Measurements from ENCODE around the gene RAI14. TPM values are rescaled to one million over a fixed set of nuclear protein-coding genes. Genes with fewer than 3 reads are reported as not detected.

RAI14 gene
- total RNA-seq, 2 experiments from 2014 or later: 1.1 to 2.3 TPM

DNA sequence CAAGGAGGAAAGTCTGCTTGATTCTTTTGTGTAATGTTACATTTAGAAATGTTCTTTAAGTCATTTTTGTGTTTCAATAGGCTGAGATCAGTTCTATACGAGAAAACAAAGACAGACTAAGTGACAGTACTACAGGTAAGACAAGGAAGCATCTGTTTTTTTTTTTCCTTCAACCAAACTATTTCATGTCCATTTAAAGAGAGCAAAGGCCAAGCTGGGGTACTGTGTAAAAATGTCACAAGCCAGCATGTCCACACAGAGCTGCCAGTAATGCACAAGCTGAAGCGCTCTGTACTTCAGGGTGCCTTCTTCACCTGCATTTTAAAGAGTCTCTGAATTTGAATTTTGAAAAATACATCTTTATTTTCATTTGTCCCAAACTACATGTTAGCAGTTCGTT is 162.6 kb downstream of the RAI14 start:
- ChIA-PET POLR2A (no interaction called here), CTCF (interaction anchor here (1.2 to 1.3 kb wide), 2 partner anchors 11 to 80 kb away, joined by 3 to 4 read pairs; no protein-coding TSS in a partner anchor)
- DNase-seq: no peak
- H3K9me3 Mint-ChIP-seq: no peaks in the 10 kb centered on the region
- TF ChIP-seq, protein P1, sequence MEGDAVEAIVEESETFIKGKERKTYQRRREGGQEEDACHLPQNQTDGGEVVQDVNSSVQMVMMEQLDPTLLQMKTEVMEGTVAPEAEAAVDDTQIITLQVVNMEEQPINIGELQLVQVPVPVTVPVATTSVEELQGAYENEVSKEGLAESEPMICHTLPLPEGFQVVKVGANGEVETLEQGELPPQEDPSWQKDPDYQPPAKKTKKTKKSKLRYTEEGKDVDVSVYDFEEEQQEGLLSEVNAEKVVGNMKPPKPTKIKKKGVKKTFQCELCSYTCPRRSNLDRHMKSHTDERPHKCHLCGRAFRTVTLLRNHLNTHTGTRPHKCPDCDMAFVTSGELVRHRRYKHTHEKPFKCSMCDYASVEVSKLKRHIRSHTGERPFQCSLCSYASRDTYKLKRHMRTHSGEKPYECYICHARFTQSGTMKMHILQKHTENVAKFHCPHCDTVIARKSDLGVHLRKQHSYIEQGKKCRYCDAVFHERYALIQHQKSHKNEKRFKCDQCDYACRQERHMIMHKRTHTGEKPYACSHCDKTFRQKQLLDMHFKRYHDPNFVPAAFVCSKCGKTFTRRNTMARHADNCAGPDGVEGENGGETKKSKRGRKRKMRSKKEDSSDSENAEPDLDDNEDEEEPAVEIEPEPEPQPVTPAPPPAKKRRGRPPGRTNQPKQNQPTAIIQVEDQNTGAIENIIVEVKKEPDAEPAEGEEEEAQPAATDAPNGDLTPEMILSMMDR (IDR thresholded peaks at IDR 0.05): no peak
- no peak overlapping the region for H3K4me3 Mint-ChIP-seq
- intact Hi-C loops (cut with micrococcal nuclease): no loop called here
- H3K36me3 Mint-ChIP-seq (ENCODE audit: low read depth): no peaks in the 10 kb centered on the region
- H3K27ac Mint-ChIP-seq: no peak overlapping the region
- H3K27me3 Mint-ChIP-seq: no peaks in the 10 kb centered on the region
- no peak for ATAC-seq
- no peaks in the 10 kb centered on the region for H3K4me1 Mint-ChIP-seq (ENCODE audit: low read depth)

DNA sequence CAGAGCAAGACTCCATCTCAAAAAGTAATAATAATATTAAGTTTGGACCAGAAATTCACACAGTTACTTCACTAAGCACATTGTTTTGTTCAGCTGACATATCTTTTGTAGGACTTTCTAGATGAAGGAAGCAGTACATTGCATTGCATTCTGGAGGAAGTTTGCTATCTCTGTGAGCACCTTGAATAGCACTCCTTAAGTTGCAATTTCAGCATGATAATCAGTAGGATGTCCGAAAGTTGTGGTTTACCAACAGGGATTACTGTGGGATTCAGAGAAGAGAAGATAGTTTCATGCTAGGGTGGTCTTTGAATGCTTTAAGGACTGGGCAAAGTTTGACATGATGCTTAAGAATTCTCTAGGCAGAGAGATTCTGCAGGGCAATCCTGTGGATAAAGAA is 164.5 kb downstream of the RAI14 start:
- TF ChIP-seq, protein P1 (IDR thresholded peaks at IDR 0.05): no peak
- ATAC-seq: no peak
- no peak for DNase-seq
- Mint-ChIP-seq H3K27ac (no peak overlapping the region), H3K4me3 (no peak overlapping the region), H3K9me3 (no peaks in the 10 kb centered on the region), H3K4me1 (ENCODE audit: low read depth) (no peaks in the 10 kb centered on the region), H3K27me3 (no peaks in the 10 kb centered on the region), H3K36me3 (ENCODE audit: low read depth) (no peaks in the 10 kb centered on the region)
- intact Hi-C loops (cut with micrococcal nuclease): no loop called here
- POLR2A ChIA-PET: no interaction called here
- CTCF ChIA-PET: no interaction called here

DNA sequence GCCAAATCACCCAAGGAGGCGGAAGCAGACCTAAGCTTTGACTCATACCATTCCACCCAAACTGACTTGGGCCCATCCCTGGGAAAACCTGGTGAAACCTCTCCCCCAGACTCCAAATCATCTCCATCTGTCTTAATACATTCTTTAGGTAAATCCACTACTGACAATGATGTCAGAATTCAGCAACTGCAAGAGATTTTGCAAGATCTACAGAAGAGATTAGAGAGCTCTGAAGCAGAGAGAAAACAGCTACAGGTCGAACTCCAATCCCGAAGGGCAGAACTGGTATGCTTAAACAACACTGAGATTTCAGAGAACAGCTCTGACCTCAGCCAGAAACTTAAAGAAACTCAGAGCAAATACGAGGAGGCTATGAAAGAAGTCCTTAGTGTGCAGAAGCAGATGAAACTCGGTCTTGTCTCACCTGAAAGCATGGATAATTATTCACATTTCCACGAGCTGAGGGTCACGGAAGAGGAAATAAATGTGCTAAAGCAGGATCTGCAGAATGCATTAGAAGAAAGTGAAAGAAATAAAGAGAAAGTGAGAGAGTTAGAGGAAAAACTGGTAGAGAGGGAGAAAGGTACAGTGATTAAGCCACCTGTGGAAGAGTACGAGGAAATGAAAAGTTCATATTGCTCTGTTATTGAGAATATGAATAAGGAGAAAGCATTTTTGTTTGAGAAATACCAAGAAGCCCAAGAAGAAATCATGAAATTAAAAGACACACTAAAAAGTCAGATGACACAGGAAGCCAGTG is 167.0 kb downstream of the RAI14 start:
- H3K9me3 Mint-ChIP-seq: no peaks in the 10 kb centered on the region

DNA sequence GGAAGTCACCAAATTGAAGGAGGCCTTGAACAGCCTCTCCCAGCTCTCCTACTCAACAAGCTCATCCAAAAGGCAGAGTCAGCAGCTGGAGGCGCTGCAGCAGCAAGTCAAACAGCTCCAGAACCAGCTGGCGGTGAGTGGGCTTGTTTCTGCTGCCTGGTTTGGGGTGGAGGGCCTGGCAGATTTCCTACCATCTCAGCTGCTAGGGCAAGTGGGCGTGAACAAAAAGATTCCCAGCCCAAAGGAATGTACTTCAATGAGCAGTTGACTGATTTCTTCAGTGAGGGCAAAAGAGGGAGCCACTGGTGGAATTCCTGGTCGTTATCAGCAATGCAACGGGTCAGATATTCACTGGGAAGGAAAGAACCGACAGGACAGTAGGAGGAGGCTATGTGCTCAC is 170.2 kb downstream of the RAI14 start:
- TF ChIP-seq, protein P1 (IDR thresholded peaks at IDR 0.05): no peak
- ChIA-PET POLR2A (no interaction called here), CTCF (interaction anchor here (1.2 kb wide), 1 partner anchor 12 kb away, joined by 3 read pairs; the partner anchor contains the start of gene TTC23L)
- ATAC-seq: no peak
- Mint-ChIP-seq H3K4me3 (no peak overlapping the region), H3K36me3 (ENCODE audit: low read depth) (no peaks in the 10 kb centered on the region), H3K4me1 (ENCODE audit: low read depth) (no peaks in the 10 kb centered on the region), H3K9me3 (no peaks in the 10 kb centered on the region), H3K27me3 (peaks cover 7% of the 10 kb centered on the region), H3K27ac (no peak overlapping the region)
- intact Hi-C loops (cut with micrococcal nuclease): no loop called here
- DNase-seq: no peak

More for the DNA sequence above, 167.0 kb downstream of the RAI14 start:
- no peak for ATAC-seq
- no peak overlapping the region for H3K27ac Mint-ChIP-seq
- no peaks in the 10 kb centered on the region for H3K4me1 Mint-ChIP-seq (ENCODE audit: low read depth)
- peaks cover 4% of the 10 kb centered on the region for H3K27me3 Mint-ChIP-seq
- TF ChIP-seq, protein P1 (IDR thresholded peaks at IDR 0.05): no peak
- H3K4me3 Mint-ChIP-seq: no peak overlapping the region
- DNase-seq: no peak
- intact Hi-C loops (cut with micrococcal nuclease): no loop called here
- POLR2A ChIA-PET: interaction anchor here (0.6 kb wide), 1 partner anchor 1576 kb away, joined by 3 read pairs; no protein-coding TSS in a partner anchor
- H3K36me3 Mint-ChIP-seq (ENCODE audit: low read depth): no peaks in the 10 kb centered on the region
- CTCF ChIA-PET: interaction anchor here (2.1 kb wide), 1 partner anchor 75 kb away, joined by 6 read pairs; no protein-coding TSS in a partner anchor

Data from activated CD8-positive, alpha-beta T cell treated with anti-CD3 and anti-CD28 coated beads for 36 hours (primary cell).